Transverse colon (tissue), 3 donors: ENCODE data around the gene WIPF2.
A peak's percentile ranks its signal among the peaks of the same experiment; 100 is the strongest.

Experiments
- EP300 ChIP-seq: sonication (generic); formaldehyde crosslinking; IDR thresholded peaks from one replicate; pipeline ENCODE4 v1.6.1; 2017; ENCODE audit warnings: antibody characterized with exemption, low read depth
- POLR2A ChIP-seq: fragments of 450-650 bp; IDR thresholded peaks from one replicate; pipeline ENCODE4 v1.6.1; 2016; ENCODE audit warnings: antibody characterized with exemption, mild to moderate bottlenecking, moderate library complexity
- TF ChIP-seq, protein P1 (sequence below), 5 experiments: fragments of 200-600 bp in 3 of 5; fragments of 450-650 bp in 2 of 5; sonication (generic) in 3 of 5; IDR thresholded peaks; 1 replicate in 2 of 5; 2 replicates in 3 of 5; pipeline ENCODE4 v1.5.1; 2016 to 2017; ENCODE audit warnings: antibody characterized with exemption in 5 of 5, inconsistent platforms in 3 of 5, mild to moderate bottlenecking in 2 of 5, moderate library complexity in 1 of 5

DNA sequence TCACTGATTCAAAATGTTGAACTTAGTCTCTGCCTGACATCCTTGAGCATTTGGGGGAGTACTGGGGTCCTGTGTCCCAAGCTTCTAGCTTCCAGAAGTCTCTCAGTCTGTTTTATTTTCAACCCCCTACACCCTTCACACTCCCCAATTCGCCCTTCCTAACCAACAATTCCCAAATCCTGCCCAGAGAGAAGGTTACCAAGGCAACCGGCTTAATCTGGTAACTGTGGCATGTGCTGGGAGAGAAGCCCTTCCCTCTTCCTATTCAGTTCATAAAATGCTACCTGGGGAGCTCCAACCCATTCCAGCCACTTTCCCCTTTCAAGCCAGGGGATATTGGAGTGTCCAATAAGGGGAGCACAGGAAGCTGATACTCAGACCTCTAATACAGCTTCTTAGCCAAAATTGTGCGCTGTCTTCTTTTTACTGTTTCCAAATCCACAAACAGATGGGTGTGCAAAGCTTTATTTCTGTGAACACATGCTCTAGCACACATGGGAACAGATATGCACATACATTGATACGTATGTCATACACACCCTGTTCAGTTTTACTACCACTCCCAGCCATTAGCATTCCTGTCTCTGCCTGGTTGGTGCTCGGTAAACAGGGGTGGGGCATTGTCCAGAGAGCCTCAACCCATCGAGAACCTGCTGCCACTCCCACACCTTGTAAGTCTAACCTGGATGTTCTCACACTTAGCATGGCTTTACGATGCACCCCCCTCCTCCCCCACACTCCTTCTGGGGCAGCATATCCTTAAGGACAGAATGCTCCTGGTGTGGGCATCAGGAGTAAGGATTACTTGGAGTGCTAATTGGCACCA is 43.0 kb upstream of the WIPF2 start:
- TF ChIP-seq, protein P1, sequence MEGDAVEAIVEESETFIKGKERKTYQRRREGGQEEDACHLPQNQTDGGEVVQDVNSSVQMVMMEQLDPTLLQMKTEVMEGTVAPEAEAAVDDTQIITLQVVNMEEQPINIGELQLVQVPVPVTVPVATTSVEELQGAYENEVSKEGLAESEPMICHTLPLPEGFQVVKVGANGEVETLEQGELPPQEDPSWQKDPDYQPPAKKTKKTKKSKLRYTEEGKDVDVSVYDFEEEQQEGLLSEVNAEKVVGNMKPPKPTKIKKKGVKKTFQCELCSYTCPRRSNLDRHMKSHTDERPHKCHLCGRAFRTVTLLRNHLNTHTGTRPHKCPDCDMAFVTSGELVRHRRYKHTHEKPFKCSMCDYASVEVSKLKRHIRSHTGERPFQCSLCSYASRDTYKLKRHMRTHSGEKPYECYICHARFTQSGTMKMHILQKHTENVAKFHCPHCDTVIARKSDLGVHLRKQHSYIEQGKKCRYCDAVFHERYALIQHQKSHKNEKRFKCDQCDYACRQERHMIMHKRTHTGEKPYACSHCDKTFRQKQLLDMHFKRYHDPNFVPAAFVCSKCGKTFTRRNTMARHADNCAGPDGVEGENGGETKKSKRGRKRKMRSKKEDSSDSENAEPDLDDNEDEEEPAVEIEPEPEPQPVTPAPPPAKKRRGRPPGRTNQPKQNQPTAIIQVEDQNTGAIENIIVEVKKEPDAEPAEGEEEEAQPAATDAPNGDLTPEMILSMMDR (IDR thresholded peaks at IDR 0.05) = no peak
- TF ChIP-seq POLR2A (no peak), EP300 (peak; percentile 38)
